GM19455 (cell line): ENCODE data around the gene DLG2.
"Not testable (repeated sequence)": the region's sequence is repeated elsewhere in the genome, so short reads cannot be mapped to it uniquely, and the experiment has no call there.

ENCODE experiments used
- ATAC-seq: cut with Tn5 transposase; IDR thresholded peaks from one replicate; pipeline ENCODE4 v1.9.1; 2021; ENCODE audit not compliant: unreplicated experiment

DLG2 gene

DNA sequence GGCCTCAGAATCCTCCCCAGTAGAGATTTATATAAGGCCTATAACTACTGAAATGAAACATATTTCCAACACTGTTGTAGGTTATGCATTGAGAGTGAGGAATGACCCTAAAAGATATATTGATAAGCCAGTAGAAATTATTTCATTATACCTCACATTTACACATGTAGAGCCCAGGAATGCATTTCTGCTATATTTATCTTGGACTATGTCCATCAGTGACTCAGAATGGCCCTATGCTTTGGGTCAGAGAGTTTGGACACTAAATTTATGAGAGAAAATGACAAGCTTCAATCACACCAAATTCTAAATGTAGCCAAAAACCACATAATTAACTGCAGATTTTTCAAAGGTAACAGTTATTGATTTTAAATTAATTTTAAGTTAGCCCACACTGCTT is 761.9 kb downstream of the DLG2 start:
- no peak for ATAC-seq

DNA sequence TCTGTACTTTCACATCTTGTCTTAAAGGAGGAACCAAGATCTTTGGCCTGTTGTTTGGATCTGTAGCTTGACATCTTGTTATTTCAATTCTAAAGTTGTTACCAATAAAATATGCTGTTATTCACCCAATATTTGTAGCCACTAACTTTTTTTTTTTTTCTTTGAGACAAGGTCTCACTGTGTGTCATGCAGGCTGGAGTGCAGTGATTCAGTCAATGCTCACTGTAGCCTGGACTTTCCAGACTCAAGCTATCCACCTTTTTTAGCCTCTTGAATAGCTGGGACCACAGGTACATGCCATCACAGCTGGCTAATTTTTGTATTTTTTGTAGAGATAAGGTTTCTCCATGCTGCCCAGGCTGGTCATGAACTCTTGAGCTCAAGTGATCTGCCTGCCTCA is 769.4 kb downstream of the DLG2 start:
- no peak for ATAC-seq

DNA sequence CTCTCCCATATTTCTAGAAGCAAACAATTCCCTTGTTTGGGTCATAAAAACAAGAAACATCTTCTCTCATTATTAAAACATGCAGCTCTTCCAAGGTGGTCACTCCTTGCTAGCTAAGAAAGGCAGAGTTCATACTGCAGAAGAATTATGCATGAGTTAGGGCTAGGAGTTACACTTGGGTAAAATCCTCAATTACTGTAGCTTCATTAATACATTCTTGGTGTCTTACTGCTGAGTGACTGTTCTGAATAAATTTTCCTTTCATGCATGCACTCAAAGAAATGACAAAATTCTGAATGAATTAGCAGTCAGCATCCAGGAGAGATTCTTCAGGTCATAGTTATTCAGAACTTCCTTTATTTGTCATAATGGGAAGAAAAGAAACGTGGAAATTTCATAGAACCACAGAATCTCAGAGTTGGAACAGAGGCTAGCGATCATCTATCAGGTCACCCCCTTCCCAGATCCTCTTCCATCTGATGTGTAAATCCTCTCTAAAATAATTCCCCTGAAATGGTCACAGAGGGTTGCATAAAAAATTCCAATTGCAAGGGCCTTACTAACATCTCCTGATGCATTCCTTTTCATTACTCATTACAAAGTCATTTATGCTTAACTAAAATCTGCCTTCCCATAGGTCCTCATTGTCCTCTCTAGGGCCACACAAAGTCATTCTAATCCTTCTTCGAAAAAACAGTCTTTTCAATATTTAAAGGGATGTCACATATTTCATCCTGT is 771.5 kb downstream of the DLG2 start:
- no peak for ATAC-seq

DNA sequence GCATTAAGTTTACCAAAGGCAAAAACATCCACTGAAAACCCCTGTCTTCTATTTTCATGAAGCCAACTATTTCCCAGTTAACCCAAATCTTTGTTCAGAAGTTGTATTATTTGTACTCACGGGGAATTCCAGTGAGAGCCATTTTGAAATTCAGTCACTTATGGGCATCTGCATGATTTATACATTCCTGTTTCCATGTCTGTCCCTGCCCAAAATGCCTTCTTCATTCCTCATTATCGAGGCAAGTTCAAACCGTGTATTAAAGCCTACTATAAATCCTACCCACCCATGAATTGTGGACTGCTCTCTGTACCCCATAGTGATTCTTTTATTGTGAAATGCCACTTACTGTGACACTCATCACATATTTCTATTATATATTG is 772.7 kb downstream of the DLG2 start:
- no peak for ATAC-seq

DNA sequence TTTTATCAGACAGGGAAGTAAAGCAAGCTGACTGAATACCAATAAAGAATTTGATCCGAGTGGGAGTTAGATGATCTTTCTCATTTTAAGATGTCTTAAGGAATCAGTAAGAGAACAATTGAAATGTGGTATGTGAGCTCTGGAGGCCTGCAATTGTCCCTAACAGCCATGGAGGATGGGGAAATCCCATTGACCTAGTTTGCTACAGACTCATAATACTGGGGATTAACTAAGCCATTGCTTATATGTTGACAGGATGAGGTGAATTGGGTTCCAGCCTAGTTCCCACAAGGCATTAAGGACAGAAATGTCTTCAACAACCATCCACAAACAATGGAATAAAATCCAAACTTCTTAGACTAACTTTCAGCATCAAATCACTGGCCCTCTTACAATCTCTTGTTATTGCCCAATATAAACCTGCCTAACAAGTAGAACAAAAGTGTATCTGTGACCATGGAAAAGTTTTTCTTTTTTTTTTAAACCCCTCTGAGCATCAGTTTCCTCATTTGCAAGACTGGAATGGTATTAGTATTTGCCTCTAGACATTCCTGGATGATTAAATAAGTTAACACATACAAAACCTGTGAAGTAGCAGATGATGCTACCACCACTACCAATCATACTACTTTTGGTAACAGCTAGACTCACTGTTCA is 773.2 kb downstream of the DLG2 start:
- no peak for ATAC-seq

DNA sequence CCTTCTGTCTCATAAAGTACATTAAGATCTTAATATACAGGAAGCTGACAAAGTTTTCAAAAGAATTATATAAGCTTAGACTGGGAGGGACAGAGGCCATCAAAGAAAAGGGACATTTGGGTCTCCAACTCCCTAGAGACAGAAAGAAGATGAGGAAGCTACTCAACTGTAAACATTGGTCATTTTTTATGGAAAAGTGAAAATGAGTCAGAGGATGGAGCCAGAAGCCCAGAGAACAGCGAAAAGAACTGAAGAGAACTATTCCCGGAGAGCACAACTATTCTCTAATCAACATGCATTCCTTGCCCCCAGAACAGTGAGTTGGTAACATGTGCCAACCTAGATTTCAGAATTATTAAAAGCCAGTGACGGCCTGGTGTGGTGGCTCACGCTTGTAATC is 779.3 kb downstream of the DLG2 start:
- no peak for ATAC-seq

DNA sequence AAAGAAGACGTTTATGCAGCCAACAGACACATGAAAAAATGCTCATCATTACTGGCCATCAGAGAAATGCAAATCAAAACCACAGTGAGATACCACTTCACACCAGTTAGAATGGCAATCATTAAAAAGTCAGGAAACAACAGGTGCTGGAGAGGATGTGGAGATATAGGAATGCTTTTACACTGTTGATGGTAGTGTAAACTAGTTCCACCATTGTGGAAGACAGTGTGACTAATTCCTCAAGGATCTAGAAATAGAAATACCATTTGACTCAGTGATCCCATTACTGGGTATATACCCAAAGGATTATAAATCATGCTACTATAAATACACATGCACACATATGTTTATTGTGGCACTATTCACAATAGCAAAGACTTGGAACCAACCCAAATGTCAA is 786.9 kb downstream of the DLG2 start:
- ATAC-seq, result not testable (repeated sequence)

DNA sequence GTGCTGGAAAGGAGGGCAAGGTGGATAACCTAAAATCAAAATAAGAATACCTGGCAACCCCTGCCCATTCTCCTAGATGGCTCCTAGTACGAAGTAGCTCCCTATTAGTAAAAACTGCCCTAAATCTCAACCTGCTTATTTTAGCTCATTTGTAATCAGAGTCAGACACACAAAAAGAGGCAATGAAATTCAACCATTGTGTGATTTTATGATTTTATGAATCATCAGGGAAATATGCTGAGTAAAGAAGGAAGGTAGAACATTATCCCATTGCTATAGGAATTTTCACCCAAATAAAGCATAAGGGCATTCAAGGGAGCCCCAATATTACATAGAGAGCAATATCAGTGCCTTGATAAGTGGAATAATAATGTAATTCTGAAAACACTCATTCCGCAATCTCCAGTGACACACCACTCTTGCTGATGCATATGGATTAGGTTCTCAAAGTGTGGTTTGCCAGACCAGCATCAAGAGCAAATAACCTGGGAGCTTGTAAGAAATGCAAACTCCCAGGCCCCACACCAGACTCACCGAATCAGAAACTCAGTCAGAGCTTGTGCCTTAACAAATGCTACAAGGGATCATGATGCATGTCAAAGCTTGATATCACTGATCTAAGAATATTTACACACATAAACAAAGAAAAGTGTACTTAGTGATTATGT is 789.6 kb downstream of the DLG2 start:
- no peak for ATAC-seq

DNA sequence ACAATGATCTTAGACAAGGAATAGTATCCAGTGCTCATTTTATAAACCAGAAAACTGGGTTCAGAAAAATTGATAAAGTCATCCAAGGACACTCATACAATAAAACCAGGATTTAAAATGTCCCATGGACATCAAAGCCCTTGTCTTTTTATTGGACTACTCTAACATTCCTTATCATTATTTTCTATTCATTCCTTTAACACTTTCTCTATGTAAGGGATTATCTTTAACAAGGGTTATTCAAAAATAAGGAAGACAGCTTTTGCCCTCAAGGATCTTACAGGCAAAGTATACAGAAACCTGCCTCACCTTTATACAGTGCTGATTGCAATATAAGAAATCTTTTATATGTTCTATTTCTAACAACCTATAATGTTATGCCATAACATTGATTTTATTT is 790.8 kb downstream of the DLG2 start:
- ATAC-seq, result no peak

DNA sequence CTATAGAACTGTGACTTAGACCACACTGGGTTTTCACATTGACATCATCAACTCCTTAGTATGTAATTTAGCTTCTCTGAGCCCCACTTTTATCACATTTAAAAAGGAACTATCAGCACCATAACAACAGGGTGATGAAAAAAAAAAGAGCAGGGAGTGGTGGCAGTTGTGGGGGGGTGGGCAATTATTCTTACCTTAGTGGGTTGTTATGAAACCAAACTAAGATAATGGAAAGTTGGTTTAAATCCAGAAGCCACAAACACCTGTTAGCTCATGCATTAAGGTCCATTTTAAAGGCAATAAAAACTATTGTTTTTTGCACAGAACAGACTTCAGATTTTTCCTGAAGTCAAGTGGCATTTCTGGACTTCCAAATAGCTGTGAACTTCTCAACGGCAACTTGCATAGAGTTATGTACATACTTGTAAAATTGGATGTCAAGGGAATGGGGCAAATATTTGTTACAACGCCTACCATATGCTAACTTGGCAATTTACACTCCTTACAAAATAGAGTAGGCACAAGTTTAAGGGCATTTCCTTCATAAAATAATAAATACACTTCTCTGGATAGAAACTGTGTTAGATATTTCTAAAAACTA is 793.6 kb downstream of the DLG2 start:
- no peak for ATAC-seq

DNA sequence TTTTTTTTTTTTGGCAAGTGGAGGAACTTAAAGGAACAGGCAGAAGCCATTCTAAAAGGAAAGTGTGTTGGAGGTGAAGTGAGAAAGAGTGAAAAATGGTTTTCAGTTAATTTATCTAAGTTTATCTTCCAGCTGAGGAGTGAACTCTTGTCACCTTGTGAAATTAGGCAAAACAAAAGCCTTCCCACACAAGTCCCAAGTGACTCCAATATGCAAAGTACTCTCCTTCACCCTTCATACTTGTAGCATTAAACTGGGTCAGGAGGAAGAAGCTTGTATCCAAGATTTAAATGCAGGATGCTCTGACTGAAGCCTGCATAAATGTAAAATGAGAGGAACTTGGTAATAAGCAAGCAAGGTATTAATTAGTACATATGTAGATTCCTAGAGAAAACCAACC is 796.8 kb downstream of the DLG2 start:
- no peak for ATAC-seq

DNA sequence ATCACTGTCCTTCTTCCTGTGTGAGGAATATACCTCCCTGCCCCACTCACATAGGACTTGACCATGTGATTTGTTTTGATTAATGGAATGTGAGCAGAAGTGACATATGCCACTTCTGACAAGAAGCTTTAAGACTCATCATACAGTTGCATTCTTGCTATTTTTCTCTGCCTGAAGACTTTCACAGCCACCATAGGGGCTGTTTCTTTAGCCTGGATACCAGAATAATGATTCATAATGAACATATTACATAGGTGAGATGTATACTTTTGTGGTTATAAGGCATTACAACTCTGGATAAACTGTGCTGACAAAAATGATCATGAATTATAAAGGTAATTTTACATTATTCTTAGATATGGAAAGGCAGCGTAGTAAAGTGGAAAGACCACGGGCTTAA is 798.0 kb downstream of the DLG2 start:
- ATAC-seq, result no peak

DNA sequence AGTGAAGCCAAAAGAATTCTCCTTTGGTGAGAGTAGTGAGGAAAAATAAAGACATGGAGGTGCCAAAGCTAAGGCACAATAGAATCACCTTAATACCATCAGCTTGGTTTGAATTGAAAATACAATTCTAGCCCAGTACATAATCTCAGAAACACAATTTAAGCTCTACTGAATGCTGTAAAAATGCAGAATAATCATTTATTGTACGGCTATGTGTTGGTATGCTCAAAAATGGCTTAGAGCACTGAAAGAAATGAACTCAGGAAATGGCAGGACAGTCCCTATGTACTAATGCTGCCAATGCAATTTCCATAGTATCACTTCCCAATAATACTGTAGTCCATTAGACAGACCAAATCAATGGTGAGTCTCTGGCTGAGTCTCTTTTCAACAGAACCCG is 798.5 kb downstream of the DLG2 start:
- ATAC-seq, result no peak

DNA sequence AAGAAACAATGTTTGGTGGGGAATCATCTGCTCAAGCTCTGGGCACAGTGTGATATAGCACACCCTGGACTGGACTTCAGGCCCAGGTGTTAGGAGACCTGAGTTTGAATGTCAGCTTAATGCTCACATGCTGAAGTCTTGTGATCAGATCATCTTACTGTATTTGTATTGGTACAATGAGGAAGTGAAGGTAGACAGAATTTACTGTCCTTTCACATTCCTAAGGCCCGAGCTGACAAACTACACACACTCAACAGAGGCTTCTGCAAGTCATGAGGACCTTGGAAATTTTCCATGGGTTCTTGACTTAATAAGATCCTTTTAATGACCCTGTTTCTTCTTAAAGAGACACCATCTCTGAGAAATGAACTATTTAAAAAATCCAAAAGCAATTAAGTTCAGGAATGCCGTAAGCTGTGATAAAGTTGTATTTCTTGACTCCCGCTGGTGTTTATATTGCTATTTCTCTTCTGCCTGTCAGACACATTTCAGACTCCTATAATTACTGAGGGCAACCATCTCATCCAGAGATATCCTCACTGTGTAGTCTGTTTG is 802.0 kb downstream of the DLG2 start:
- no peak for ATAC-seq

DNA sequence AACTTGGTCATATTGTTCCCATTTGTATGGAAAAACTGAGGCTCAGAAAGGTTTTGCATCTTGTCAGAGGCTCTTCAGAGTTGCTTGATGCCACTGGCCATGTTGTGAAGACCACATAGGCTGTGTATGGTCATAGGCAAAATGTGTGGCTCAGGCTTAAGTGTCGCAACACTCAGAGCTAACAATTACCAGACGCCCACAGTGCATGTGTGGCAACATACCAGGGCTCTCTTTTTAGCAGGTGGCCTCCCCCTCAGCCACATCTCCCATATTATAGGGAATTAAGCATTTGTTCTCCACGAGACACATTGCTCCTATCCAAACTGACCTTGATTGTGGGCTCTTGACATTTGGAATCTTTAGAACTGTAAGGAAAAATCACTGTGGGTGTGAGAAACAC is 802.5 kb downstream of the DLG2 start:
- ATAC-seq, result no peak

DNA sequence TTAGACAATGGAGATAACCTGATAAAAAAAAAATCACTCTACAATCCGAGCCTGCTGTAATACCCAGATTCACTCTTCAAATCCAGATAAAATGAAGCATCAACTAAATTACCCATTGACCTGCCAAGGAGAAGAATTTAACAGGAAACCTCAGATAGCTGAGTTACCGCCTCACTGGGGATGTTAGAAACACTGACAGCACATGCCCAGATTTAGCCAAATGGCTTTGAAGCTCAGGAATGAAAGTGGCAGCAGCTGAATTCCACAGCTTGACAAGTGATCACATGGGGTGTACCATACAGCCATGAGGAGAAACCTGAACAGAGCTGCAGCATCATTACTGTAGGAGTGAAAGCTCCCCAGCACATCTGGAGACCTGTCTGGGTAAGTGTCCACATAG is 807.6 kb downstream of the DLG2 start:
- no peak for ATAC-seq

DNA sequence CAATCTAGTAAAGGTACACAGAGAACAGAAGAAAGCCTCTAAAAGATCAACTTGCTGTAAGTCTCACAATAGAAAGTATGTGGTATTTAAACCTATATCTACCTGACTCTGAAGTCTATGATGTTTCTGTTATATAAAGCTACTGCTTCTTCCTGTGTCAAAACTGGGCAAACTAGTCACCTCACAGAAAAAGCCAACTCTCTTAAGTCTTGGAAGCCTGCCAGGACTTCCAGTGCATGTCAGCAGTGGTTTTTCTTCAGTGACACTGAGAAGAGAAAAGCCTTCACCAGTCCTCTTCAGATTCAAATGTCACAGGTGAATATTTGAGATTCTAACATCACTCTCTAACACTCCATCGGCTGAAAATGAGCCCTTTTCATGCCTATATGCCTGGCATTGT is 808.0 kb downstream of the DLG2 start:
- ATAC-seq, result no peak

DNA sequence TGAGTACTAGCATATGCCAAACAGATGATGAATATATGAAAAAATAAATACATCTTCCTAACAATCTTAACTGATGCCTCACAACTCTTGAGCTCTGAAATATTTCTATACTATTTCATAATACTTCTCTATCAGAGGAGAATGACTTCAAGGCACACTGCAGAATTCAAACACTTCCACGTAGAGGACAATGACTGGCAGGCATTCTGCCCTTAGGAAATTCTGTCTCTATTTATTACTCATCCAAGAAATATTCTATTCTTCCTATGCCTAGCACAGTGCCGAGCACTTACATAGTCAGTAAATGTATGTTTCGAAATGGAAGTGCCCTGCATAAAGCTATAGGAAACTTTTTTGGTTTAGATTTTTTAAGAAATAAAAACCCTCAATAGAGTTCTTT is 809.1 kb downstream of the DLG2 start:
- no peak for ATAC-seq

DNA sequence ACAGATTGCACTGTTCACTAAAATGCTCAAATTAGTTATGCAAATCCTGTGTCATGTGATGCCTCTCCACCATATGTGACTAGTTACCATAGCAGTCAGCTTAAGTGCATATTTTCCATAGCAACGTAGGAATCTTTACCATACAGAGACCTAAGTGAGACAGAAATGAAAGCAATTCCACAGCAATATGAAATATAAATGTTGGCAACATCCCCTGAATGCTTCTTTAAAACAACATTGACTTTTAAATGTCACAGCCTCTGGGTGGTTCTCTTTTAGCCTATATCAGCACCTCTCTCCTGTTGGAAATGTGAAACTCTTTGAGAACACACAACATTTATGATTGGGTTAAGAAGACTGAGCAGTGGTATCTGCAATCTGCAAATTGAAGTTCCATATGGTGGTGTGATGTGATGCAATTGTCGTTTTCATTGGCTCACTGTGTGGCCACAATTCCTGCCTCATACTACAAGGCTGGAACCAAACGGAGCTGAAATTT is 814.6 kb downstream of the DLG2 start:
- ATAC-seq, result no peak

DNA sequence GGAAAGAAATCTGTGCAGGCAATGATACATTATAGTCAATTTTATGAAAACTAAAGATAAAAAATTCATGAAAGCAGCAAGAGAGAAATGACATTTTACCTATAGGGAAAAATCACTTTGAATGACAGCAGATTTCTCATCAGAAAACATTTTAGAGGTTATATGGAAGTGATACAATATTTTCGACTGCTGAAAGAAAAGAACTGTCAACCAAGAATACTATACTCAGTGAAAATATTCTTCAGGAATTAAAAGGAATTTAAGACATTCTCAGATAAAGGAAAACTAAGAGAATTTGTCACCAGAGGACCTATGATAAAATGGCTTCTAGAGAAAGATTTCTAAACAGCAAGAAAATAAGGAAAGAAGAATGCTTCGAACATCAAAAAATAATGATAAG is 820.8 kb downstream of the DLG2 start:
- no peak for ATAC-seq

DNA sequence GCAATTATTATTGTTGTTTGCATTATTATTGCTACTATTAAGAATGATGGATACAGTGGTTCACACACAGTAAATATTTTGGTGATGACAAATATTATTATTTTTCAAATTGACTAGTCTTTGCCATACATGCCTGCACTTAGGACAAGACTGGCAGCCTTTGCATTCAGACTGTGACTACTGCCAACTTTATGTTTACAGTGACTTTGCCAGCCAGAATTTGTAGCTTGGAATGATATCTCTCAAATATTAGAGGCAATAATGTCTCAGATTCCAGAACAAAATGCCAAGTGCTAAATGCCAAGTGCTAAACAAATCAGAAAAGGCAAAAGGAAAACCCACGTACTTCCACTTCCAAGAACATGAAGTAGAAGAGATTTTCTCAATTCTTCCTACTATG is 823.1 kb downstream of the DLG2 start:
- no peak for ATAC-seq
